K562 (cell line): ENCODE measurements around the gene DMWD. TPM values are rescaled to one million over a fixed set of nuclear protein-coding genes. Genes with fewer than 3 reads are reported as not detected.

Experiments used
- ATAC-seq: fragments of 200-7000 bp; cut with Tn5 transposase; 3 replicates; pipeline ENCODE4 v1.9.1; 2020; ENCODE audit warnings: moderate library complexity
- BruUV-seq: library from RNA; stranded (reverse); fragments of 400-500 nt; replicated peaks from 2 replicates; lab custom pipeline; 2021; lab: Mats Ljungman, UMichigan
- CTCF ChIA-PET: fragments of 300-600 bp; formaldehyde crosslinking; extraction: SDS; loops from one replicate; lab custom pipeline; 2021; ENCODE audit warnings: low intra/inter-chr PET ratio; lab: Yijun Ruan, JAX
- POLR2A ChIA-PET: fragments of 300-600, 350-650 bp; sonication (Branson Sonifier 250); formaldehyde crosslinking; extraction: SDS; loops from one replicate; lab custom pipeline; 2021; ENCODE audit warnings: antibody characterized with exemption, inconsistent platforms; lab: Yijun Ruan, JAX
- DNase-seq, 4 experiments: peaks; one replicate each; pipeline versions ENCODE4 v3.0.0 to v3.0.0-alpha.2; 2011 to 2018; ENCODE audit warnings: low spot score in 3 of 4, mixed read lengths in 3 of 4; ENCODE audit errors: extremely low read depth in 1 of 4
- FAIRE-seq: peaks from 2 replicates; lab custom pipeline; 2011; peaks lifted over from hg19 to GRCh38; lab: Jason Lieb, UNC
- H2AFZ ChIP-seq: 2 replicates; pipeline ENCODE4 v1.6.0; 2011; ENCODE audit warnings: low read depth, low read length, control low read depth, inconsistent platforms
- H3K27ac ChIP-seq: fragments of 200-600 bp; 3 replicates; pipeline ENCODE4 v1.8.0; 2011; ENCODE audit warnings: low read depth, mild to moderate bottlenecking, control low read depth, inconsistent platforms, low read length, moderate library complexity, mixed read lengths; ENCODE audit errors: extremely low read depth
- H3K27me3 ChIP-seq, 2 experiments: fragments of 300-600 bp in 1 of 2; 2 replicates in 1 of 2; 3 replicates in 1 of 2; pipeline versions ENCODE4 v1.6.0 to v1.8.0; 2011; ENCODE audit warnings: inconsistent platforms in 2 of 2, low read length in 2 of 2, mild to moderate bottlenecking in 1 of 2, mixed read lengths in 1 of 2, moderate library complexity in 1 of 2; ENCODE audit not compliant: control insufficient read depth in 2 of 2, insufficient read depth in 2 of 2
- H3K36me3 ChIP-seq: fragments of 300-600 bp; 3 replicates; pipeline ENCODE4 v1.8.0; 2011; ENCODE audit warnings: mild to moderate bottlenecking, low read length, inconsistent platforms; ENCODE audit not compliant: control insufficient read depth, insufficient read depth
- H3K4me1 ChIP-seq, 2 experiments: fragments of 200-600 bp in 1 of 2; replicated peaks in 1 of 2; 2 replicates in 1 of 2; 3 replicates in 1 of 2; pipeline versions ENCODE4 v1.5.1 to v1.8.0; 2011; ENCODE audit warnings: inconsistent platforms in 2 of 2, low read length in 2 of 2, mild to moderate bottlenecking in 1 of 2, mixed read lengths in 1 of 2, moderate library complexity in 1 of 2; ENCODE audit not compliant: control insufficient read depth in 2 of 2, insufficient read depth in 2 of 2
- H3K4me2 ChIP-seq: 2 replicates; pipeline ENCODE4 v1.6.1; 2011; ENCODE audit warnings: low read length, control low read depth, inconsistent platforms, mixed read lengths; ENCODE audit not compliant: insufficient read depth
- H3K4me3 ChIP-seq: fragments of 200-600 bp; sonication (generic), shearing (Covaris generic); 2 replicates; pipeline ENCODE4 v1.5.1; 2016; ENCODE audit warnings: control low read depth, inconsistent platforms
- H3K79me2 ChIP-seq: fragments of 200-600 bp; 3 replicates; pipeline ENCODE4 v1.8.0; 2011; ENCODE audit warnings: low read length, inconsistent platforms; ENCODE audit not compliant: control insufficient read depth, insufficient read depth
- H3K9ac ChIP-seq, 2 experiments: 2 replicates each; pipeline versions ENCODE4 v1.6.0 to v1.6.1; 2011; ENCODE audit warnings: low read depth in 2 of 2, low read length in 2 of 2, control low read depth in 1 of 2, inconsistent platforms in 1 of 2, mild to moderate bottlenecking in 1 of 2, mixed read lengths in 1 of 2; ENCODE audit not compliant: insufficient read depth in 1 of 2
- H3K9me1 ChIP-seq: one replicate; pipeline ENCODE4 v1.6.0; 2011; ENCODE audit warnings: inconsistent platforms, mild to moderate bottlenecking, low read length, moderate library complexity; ENCODE audit not compliant: control insufficient read depth, insufficient read depth
- H3K9me3 ChIP-seq: replicated peaks from 2 replicates; pipeline ENCODE4 v1.5.1; 2011; ENCODE audit warnings: low read depth, low read length, inconsistent platforms; ENCODE audit not compliant: control insufficient read depth, insufficient read depth
- H4K20me1 ChIP-seq: replicated peaks from 2 replicates; pipeline ENCODE4 v1.6.1; 2011; ENCODE audit warnings: low read length, inconsistent platforms, mixed read lengths; ENCODE audit not compliant: control insufficient read depth, insufficient read depth
- DDX20 ChIP-seq: fragments of 450-650 bp; IDR thresholded peaks from 2 replicates; pipeline ENCODE4 v1.6.1; 2016; ENCODE audit warnings: missing genetic modification characterization, low read depth, mild to moderate bottlenecking, missing compliant biosample characterization, moderate library complexity
- EP300 ChIP-seq: IDR thresholded peaks from 2 replicates; pipeline ENCODE4 v1.6.1; 2012; ENCODE audit warnings: low read length, improper control_type of control experiment
- HDAC1 ChIP-seq, 2 experiments: fragments of 450-650 bp; IDR thresholded peaks; 2 replicates each; pipeline ENCODE4 v1.6.1; 2016 to 2017; ENCODE audit warnings: inconsistent platforms in 1 of 2, mild to moderate bottlenecking in 1 of 2, moderate library complexity in 1 of 2
- MAX ChIP-seq: sonication (generic); formaldehyde crosslinking; IDR thresholded peaks from 2 replicates; pipeline ENCODE4 v1.9.0; 2022; ENCODE audit warnings: mild to moderate bottlenecking, missing genetic modification reagents
- NONO ChIP-seq, 2 experiments: fragments of 200-400 bp in 1 of 2; fragments of 450-650 bp in 1 of 2; formaldehyde crosslinking in 1 of 2; IDR thresholded peaks; 2 replicates each; pipeline ENCODE4 v1.6.1; 2017; ENCODE audit warnings: low read depth in 2 of 2, mild to moderate bottlenecking in 2 of 2, moderate library complexity in 2 of 2, low read length in 1 of 2
- RBFOX2 ChIP-seq: fragments of 200-400 bp; formaldehyde crosslinking; IDR thresholded peaks from 2 replicates; pipeline ENCODE4 v1.6.1; 2017; ENCODE audit warnings: low read depth, mild to moderate bottlenecking, low read length, moderate library complexity
- SIN3B ChIP-seq: fragments of 450-650 bp; IDR thresholded peaks from 2 replicates; pipeline ENCODE4 v1.6.1; 2017; ENCODE audit warnings: low read depth, mild to moderate bottlenecking, moderate library complexity
- TFAP4 ChIP-seq: sonication (generic); formaldehyde crosslinking; IDR thresholded peaks from 2 replicates; pipeline ENCODE4 v1.8.0; 2022; ENCODE audit warnings: missing genetic modification reagents, mild to moderate bottlenecking, moderate library complexity, borderline replicate concordance
- ZSCAN29 ChIP-seq: fragments of 450-650 bp; IDR thresholded peaks from 2 replicates; pipeline ENCODE4 v1.6.1; 2017
- WGBS: fragments of 100-300 bp; shearing (Covaris generic); methylation state at CpG from one replicate; pipeline ENCODE4 v1.1.6; 2016; ENCODE audit warnings: low coverage, mixed read lengths; ENCODE audit not compliant: insufficient coverage; ENCODE audit errors: missing lambda C conversion rate; 5-methylcytosine and 5-hydroxymethylcytosine counted together
- in situ Hi-C: fragments of 300-500 bp; cut with MboI; formaldehyde crosslinking; loops from 4 replicates; pipeline ENCODE4 v1.15.0; 2018; ENCODE audit warnings: inconsistent platforms, mixed read lengths
- intact Hi-C: fragments of 100-400 bp; cut with micrococcal nuclease; formaldehyde crosslinking; loops from 2 replicates; pipeline ENCODE4 v1.14.2; 2022
- polyA plus RNA-seq, 8 experiments: library from polyadenylated mRNA; depleted of rRNA in 4 of 8; stranded (reverse) in 5 of 8; unstranded in 3 of 8; fragments of >200 nt; fragmentation: Nextera tagmentation in 2 of 8; fragmentation: Illumina TruSeq in 1 of 8; extraction: Ambion mirVana in 2 of 8; extraction: Trizol in 1 of 8; gene quantifications; 2 replicates each; pipeline versions ENCODE4 v1.2.1 to v1.2.3, GENCODE V29; 2011 to 2014; ENCODE audit warnings: inconsistent platforms in 1 of 8, missing spikeins in 1 of 8
- total RNA-seq, 7 experiments: library from RNA; depleted of rRNA in 6 of 7; stranded (reverse); fragments of >200 nt in 6 of 7; fragmentation: Illumina TruSeq in 2 of 7; extraction: Trizol in 2 of 7; gene quantifications; 2 replicates each; pipeline versions ENCODE4 v1.2.1 to v1.2.3, GENCODE V29; 2011 to 2021; ENCODE audit warnings: low replicate concordance in 1 of 7
- TF ChIP-seq, protein P1 (sequence below): fragments of 150-350 bp; IDR thresholded peaks from 2 replicates; pipeline ENCODE4 v1.6.1; 2014; ENCODE audit warnings: low read depth, mild to moderate bottlenecking, low read length, borderline replicate concordance
- TF ChIP-seq, protein P2 (sequence below), 3 experiments: fragments of 200-800 bp in 1 of 3; fragments of 250-450 bp in 1 of 3; fragments of 450-650 bp in 1 of 3; sonication (Bioruptor Pico) in 1 of 3; sonication (Bioruptor generic) in 1 of 3; formaldehyde crosslinking in 1 of 3; IDR thresholded peaks; 2 replicates each; pipeline versions ENCODE4 v1.6.1 to v1.8.0; 2016 to 2022; ENCODE audit warnings: mild to moderate bottlenecking in 2 of 3, missing genetic modification characterization in 2 of 3, missing compliant biosample characterization in 1 of 3, moderate library complexity in 1 of 3

Gene DMWD
- total and polyA plus RNA-seq, 9 of the 15 experiments (the other 6 are each of a cell fraction or from before 2014, with no cell fraction given), result 4.7 to 54.6 (median 19.0) TPM

DNA sequence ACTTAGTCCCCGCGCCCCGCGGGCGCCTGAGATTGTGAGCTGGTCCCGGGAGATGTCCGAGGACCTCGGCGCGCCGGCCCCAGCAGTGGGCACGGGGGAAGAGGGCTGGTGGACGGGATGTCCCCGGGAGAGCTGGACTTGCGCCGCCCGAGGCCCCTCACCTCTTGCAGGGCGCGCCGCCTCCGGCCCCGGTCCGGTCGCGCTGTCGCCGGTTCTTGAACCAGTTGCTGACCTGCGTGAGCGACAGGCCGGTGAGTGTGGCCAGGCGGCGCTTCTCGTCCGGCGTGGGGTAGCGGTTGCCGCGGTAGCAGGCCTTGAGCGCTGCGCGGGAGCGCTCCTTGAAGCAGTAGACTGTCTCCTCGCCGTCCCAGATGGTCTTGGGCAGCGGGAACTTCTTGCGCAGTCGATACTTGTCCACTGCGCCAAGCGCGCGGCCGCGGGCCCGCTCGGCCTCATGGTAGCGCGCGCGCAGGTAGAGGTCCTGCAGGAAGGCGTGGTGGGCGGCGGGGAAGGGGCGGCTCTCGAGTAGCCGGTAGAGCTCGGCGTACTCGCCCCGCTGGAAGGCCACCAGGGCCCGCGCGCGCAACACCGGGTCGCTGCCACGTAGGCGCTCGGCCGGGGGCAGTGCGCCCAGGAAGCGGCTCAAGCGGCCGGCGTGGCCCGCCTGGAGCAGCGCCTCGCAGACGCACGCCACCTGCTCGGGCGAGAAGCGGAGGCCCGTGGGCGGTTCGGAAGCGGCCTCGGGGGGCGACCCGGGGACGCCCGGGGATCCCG lies 24.6 kb downstream of the DMWD start:
- DNase-seq (peak; percentile 41 to 80 (median 66)), FAIRE-seq (peak; percentile 26), ATAC-seq (peak; percentile 2)
- Histone ChIP-seq H3K27ac (peak overlapping the region; percentile 77), H3K79me2 (peaks cover 17% of the 10 kb centered on the region; the same call in 2 of the 3 replicates), H3K4me3 (peak overlapping the region; percentile 56), H3K27me3 (no peaks in the 10 kb centered on the region), H3K9me1 (no peaks in the 10 kb centered on the region), H2AFZ (peak overlapping the region; percentile 87), H3K4me1 (peaks cover 10 to 89% of the 10 kb centered on the region in 2 experiments; a peak in 4 of 5 replicates), H3K4me2 (peak overlapping the region; percentile 88), H3K9ac (peak overlapping the region; percentile 69 to 98), H3K9me3 (no peaks in the 10 kb centered on the region), H3K36me3 (peaks cover 4% of the 10 kb centered on the region; the same call in 1 of the 3 replicates), H4K20me1 (no peaks in the 10 kb centered on the region)
- under 1% methylated on average over 44 of the region's 102 CpGs for WGBS
- in situ Hi-C loops (no loop called here), intact Hi-C loops (no loop called here)
- POLR2A ChIA-PET, result interaction anchor here (0.6 to 5.9 kb wide), 8 partner anchors 11 to 364 kb away, joined by 3 to 70 read pairs (median 4); partner anchors contain the start of gene DMPK
- CTCF ChIA-PET, result interaction anchor here (0.6 kb wide), 1 partner anchor 118 kb away, joined by 3 read pairs; the partner anchor contains the start of gene IRF2BP1
- BruUV-seq, result TSS peak; percentile 56
- TF ChIP-seq DDX20 (tag), result no peak
- peak; percentile 49 to 70; a peak in 3 of 4 replicates for TF ChIP-seq NONO (IDR thresholded peaks at IDR 0.05; ENCODE audit: low read depth in 2 of 2, low read length in 1 of 2)
- TF ChIP-seq, protein P1, sequence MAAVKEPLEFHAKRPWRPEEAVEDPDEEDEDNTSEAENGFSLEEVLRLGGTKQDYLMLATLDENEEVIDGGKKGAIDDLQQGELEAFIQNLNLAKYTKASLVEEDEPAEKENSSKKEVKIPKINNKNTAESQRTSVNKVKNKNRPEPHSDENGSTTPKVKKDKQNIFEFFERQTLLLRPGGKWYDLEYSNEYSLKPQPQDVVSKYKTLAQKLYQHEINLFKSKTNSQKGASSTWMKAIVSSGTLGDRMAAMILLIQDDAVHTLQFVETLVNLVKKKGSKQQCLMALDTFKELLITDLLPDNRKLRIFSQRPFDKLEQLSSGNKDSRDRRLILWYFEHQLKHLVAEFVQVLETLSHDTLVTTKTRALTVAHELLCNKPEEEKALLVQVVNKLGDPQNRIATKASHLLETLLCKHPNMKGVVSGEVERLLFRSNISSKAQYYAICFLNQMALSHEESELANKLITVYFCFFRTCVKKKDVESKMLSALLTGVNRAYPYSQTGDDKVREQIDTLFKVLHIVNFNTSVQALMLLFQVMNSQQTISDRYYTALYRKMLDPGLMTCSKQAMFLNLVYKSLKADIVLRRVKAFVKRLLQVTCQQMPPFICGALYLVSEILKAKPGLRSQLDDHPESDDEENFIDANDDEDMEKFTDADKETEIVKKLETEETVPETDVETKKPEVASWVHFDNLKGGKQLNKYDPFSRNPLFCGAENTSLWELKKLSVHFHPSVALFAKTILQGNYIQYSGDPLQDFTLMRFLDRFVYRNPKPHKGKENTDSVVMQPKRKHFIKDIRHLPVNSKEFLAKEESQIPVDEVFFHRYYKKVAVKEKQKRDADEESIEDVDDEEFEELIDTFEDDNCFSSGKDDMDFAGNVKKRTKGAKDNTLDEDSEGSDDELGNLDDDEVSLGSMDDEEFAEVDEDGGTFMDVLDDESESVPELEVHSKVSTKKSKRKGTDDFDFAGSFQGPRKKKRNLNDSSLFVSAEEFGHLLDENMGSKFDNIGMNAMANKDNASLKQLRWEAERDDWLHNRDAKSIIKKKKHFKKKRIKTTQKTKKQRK, result no peak
- TF ChIP-seq EP300, result no peak
- peak; percentile 87 for TF ChIP-seq MAX
- 0 out of 2 replicates have a peak, but pooled peaks have one; percentile 23 for TF ChIP-seq SIN3B
- TF ChIP-seq ZSCAN29, result no peak
- TF ChIP-seq TFAP4, result peak; percentile 41
- TF ChIP-seq RBFOX2, result peak; percentile 71
- TF ChIP-seq, protein P2, sequence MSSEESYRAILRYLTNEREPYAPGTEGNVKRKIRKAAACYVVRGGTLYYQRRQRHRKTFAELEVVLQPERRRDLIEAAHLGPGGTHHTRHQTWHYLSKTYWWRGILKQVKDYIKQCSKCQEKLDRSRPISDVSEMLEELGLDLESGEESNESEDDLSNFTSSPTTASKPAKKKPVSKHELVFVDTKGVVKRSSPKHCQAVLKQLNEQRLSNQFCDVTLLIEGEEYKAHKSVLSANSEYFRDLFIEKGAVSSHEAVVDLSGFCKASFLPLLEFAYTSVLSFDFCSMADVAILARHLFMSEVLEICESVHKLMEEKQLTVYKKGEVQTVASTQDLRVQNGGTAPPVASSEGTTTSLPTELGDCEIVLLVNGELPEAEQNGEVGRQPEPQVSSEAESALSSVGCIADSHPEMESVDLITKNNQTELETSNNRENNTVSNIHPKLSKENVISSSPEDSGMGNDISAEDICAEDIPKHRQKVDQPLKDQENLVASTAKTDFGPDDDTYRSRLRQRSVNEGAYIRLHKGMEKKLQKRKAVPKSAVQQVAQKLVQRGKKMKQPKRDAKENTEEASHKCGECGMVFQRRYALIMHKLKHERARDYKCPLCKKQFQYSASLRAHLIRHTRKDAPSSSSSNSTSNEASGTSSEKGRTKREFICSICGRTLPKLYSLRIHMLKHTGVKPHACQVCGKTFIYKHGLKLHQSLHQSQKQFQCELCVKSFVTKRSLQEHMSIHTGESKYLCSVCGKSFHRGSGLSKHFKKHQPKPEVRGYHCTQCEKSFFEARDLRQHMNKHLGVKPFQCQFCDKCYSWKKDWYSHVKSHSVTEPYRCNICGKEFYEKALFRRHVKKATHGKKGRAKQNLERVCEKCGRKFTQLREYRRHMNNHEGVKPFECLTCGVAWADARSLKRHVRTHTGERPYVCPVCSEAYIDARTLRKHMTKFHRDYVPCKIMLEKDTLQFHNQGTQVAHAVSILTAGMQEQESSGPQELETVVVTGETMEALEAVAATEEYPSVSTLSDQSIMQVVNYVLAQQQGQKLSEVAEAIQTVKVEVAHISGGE (CRISPR knock-in tag; IDR thresholded peaks at IDR 0.05), result peak in 1 of 3 experiments; percentile 25; a peak in 1 of 6 replicates
- TF ChIP-seq HDAC1 (IDR thresholded peaks at IDR 0.05), result peak in 1 of 2 experiments; percentile 47; a peak in 1 of 4 replicates
